B cell (primary cell): ENCODE data around the gene FAM107B. TPM values are rescaled to one million over a fixed set of nuclear protein-coding genes. Genes with fewer than 3 reads are reported as not detected.

ENCODE experiments used
- ATAC-seq: fragments of 200-7000 bp; cut with Tn5 transposase; one replicate; pipeline ENCODE4 v1.10.0; 2021; ENCODE audit warnings: low read depth, mild to moderate bottlenecking, moderate number of reproducible peaks, moderate library complexity
- CTCF ChIA-PET: fragments of 350-600 bp; sonication (Branson Sonifier 250); formaldehyde crosslinking; loops from one replicate; lab custom pipeline; 2021; ENCODE audit warnings: antibody characterized with exemption, inconsistent platforms; lab: Charles Lee
- POLR2A ChIA-PET: fragments of 350-600 bp; sonication (Branson Sonifier 250); formaldehyde crosslinking; loops from one replicate; lab custom pipeline; 2021; ENCODE audit warnings: antibody characterized with exemption; lab: Charles Lee
- DNase-seq: peaks from one replicate; pipeline ENCODE4 v3.0.0; 2013
- H2AFZ ChIP-seq: 2 replicates; pipeline ENCODE4 v1.6.1; 2012; ENCODE audit warnings: mild to moderate bottlenecking, low read depth, low read length; ENCODE audit not compliant: insufficient read depth, poor library complexity, severe bottlenecking
- H3K27ac ChIP-seq, 2 donors: 1 replicate in 1 of 2; 2 replicates in 1 of 2; pipeline ENCODE4 v1.5.1; 2012 to 2013; ENCODE audit warnings: low read length in 2 of 2, mild to moderate bottlenecking in 2 of 2, moderate library complexity in 1 of 2
- H3K27me3 ChIP-seq, 4 experiments: fragments of 200-600 bp in 1 of 4; sonication (generic) in 1 of 4; replicated peaks in 1 of 4; 1 replicate in 2 of 4; 2 replicates in 2 of 4; pipeline versions ENCODE4 v1.6.1 to v1.7.0; 2013 to 2016; ENCODE audit warnings: low read length in 3 of 4, mild to moderate bottlenecking in 2 of 4, mixed read lengths in 1 of 4, moderate library complexity in 1 of 4; ENCODE audit not compliant: insufficient read depth in 4 of 4, control insufficient read depth in 3 of 4; ENCODE audit errors: control extremely low read depth in 1 of 4
- H3K36me3 ChIP-seq, 2 experiments: replicated peaks in 1 of 2; 1 replicate in 1 of 2; 2 replicates in 1 of 2; pipeline versions ENCODE4 v1.6.1 to v1.7.1; 2013; ENCODE audit warnings: low read length in 1 of 2; ENCODE audit not compliant: insufficient read depth in 2 of 2, control insufficient read depth in 1 of 2; ENCODE audit errors: control extremely low read depth in 1 of 2, extremely low read depth in 1 of 2
- H3K4me1 ChIP-seq, 2 donors: fragments of 200-600 bp in 1 of 2; sonication (generic) in 1 of 2; 1 replicate in 1 of 2; 2 replicates in 1 of 2; pipeline versions ENCODE4 v1.5.1 to v1.6.1; 2013 to 2017; ENCODE audit warnings: low read length in 2 of 2; ENCODE audit not compliant: control insufficient read depth in 2 of 2, insufficient read depth in 2 of 2
- H3K4me2 ChIP-seq: replicated peaks from 2 replicates; pipeline ENCODE3; 2012; ENCODE audit warnings: mild to moderate bottlenecking, low read depth, low read length; ENCODE audit not compliant: poor library complexity, severe bottlenecking
- H3K4me3 ChIP-seq, 5 experiments: fragments of 200-600 bp in 1 of 5; sonication (generic) in 1 of 5; 1 replicate in 3 of 5; 2 replicates in 2 of 5; pipeline versions ENCODE4 v1.5.1 to v1.7.0; 2011 to 2016; ENCODE audit warnings: low read length in 4 of 5, mild to moderate bottlenecking in 4 of 5, low read depth in 2 of 5, control low read depth in 1 of 5, moderate library complexity in 1 of 5; ENCODE audit not compliant: insufficient read depth in 1 of 5; ENCODE audit errors: control extremely low read depth in 1 of 5, extremely low read depth in 1 of 5
- H3K79me2 ChIP-seq: fragments of 200-600 bp; sonication (generic); one replicate; pipeline ENCODE4 v1.6.0; 2016; ENCODE audit warnings: low read length; ENCODE audit not compliant: control insufficient read depth, insufficient read depth
- H3K9ac ChIP-seq: fragments of 200-600 bp; sonication (generic); 2 replicates; pipeline ENCODE4 v1.6.1; 2017; ENCODE audit warnings: mild to moderate bottlenecking, low read length, moderate library complexity
- H3K9me3 ChIP-seq, 3 donors: one replicate each; pipeline versions ENCODE4 v1.6.1 to v1.7.1; 2013; ENCODE audit warnings: low read length in 2 of 3; ENCODE audit not compliant: control insufficient read depth in 2 of 3, insufficient read depth in 1 of 3; ENCODE audit errors: control extremely low read depth in 1 of 3
- H4K20me1 ChIP-seq: 2 replicates; pipeline ENCODE4 v1.6.0; 2012; ENCODE audit warnings: mild to moderate bottlenecking, low read length; ENCODE audit not compliant: insufficient read depth, control insufficient read depth, poor library complexity, severe bottlenecking
- H3K27ac Mint-ChIP-seq: one replicate; pipeline ENCODE4 v1.8.0; 2021; ENCODE audit warnings: mixed read lengths
- H3K27me3 Mint-ChIP-seq: one replicate; pipeline ENCODE4 v1.8.0; 2021; ENCODE audit warnings: mixed read lengths
- H3K4me1 Mint-ChIP-seq: one replicate; pipeline ENCODE4 v1.8.0; 2021; ENCODE audit warnings: mixed read lengths
- H3K4me3 Mint-ChIP-seq: one replicate; pipeline ENCODE4 v1.8.0; 2021; ENCODE audit warnings: mixed read lengths
- H3K9me3 Mint-ChIP-seq: one replicate; pipeline ENCODE4 v1.8.0; 2022; ENCODE audit warnings: mixed read lengths; ENCODE audit not compliant: insufficient read depth
- CTCF ChIP-seq: fragments of 200-600 bp; IDR thresholded peaks from one replicate; pipeline ENCODE4 v1.8.0; 2022; ENCODE audit warnings: antibody characterized with exemption, mild to moderate bottlenecking
- EZH2 ChIP-seq: IDR thresholded peaks from 2 replicates; pipeline ENCODE4 v1.6.1; 2012; ENCODE audit warnings: borderline replicate concordance, low read depth, mild to moderate bottlenecking, moderate library complexity, low read length; ENCODE audit not compliant: insufficient read depth, poor library complexity, severe bottlenecking
- WGBS: methylation state at CpG from one replicate; pipeline ENCODE4 v1.1.5; 2013; ENCODE audit warnings: missing lambda C conversion rate; ENCODE audit not compliant: insufficient coverage; 5-methylcytosine and 5-hydroxymethylcytosine counted together
- intact Hi-C: fragments of 100-400 bp; cut with micrococcal nuclease; formaldehyde crosslinking; loops from one replicate; pipeline ENCODE4 v1.10.0; 2022
- polyA plus RNA-seq: library from polyadenylated mRNA; depleted of rRNA; stranded (reverse); fragments of >200 nt; gene quantifications from 2 replicates; pipeline ENCODE4 v1.2.3, GENCODE V29; 2012
- total RNA-seq, 2 donors: library from RNA; stranded (reverse); fragments of 120-200 nt in 1 of 2; gene quantifications; 1 replicate in 1 of 2; 2 replicates in 1 of 2; pipeline versions ENCODE4 v1.2.3 to v1.2.4, GENCODE V29; 2013 to 2022

FAM107B gene
- total and polyA plus RNA-seq, 2 donors (not counting 1 experiment from before 2014, with no cell fraction given) = 31.9 to 318 TPM

GRCh38 chr10:14648946-14649345 is 125.8 kb downstream of the FAM107B start:
- Mint-ChIP-seq H3K4me1 (peaks cover 84% of the 10 kb centered on the region), H3K27ac (peak overlapping the region; percentile 98), H3K4me3 (peak overlapping the region; percentile 83), H3K27me3 (no peaks in the 10 kb centered on the region), H3K9me3 (no peaks in the 10 kb centered on the region)
- H3K9ac ChIP-seq = peak overlapping the region; percentile 69
- no peaks in the 10 kb centered on the region for H3K36me3 ChIP-seq
- DNase-seq (no peak), ATAC-seq (no peak)
- POLR2A ChIA-PET = interaction anchor here (1.1 to 1.5 kb wide), 4 partner anchors 10 to 102 kb away, joined by 4 to 11 read pairs (median 6); no protein-coding TSS in a partner anchor
- H3K4me3 ChIP-seq = peak overlapping the region in 4 of 5 experiments; percentile 29 to 58 (median 40)
- no peaks in the 10 kb centered on the region for H3K9me3 ChIP-seq
- no CpG with 5 or more reads among the region's 2 CpGs for WGBS
- no peaks in the 10 kb centered on the region for H3K27me3 ChIP-seq
- no peak overlapping the region for H2AFZ ChIP-seq
- H3K27ac ChIP-seq = peak overlapping the region; percentile 96 to 99
- TF ChIP-seq CTCF (no peak), EZH2 (no peak)
- H3K79me2 ChIP-seq = no peaks in the 10 kb centered on the region
- peak overlapping the region; percentile 75 for H3K4me2 ChIP-seq
- CTCF ChIA-PET = interaction anchor here (1.3 to 1.8 kb wide), 6 partner anchors 9 to 174 kb away, joined by 3 to 7 read pairs (median 6); no protein-coding TSS in a partner anchor
- intact Hi-C loops = loop anchor here (1.0 kb wide), 7 partner anchors 10 to 229 kb away; partner anchors contain the start of genes CDNF, HSPA14, MSANTD7 and SUV39H2
- H4K20me1 ChIP-seq = no peaks in the 10 kb centered on the region
- peaks cover 65 to 79% of the 10 kb centered on the region in 2 donors for H3K4me1 ChIP-seq
